GM19397 (cell line): ENCODE data around the gene KCTD18.

Experiments
- ATAC-seq: cut with Tn5 transposase; IDR thresholded peaks from one replicate; pipeline ENCODE4 v1.9.1; 2021; ENCODE audit warnings: mild to moderate bottlenecking, moderate library complexity; ENCODE audit not compliant: unreplicated experiment

KCTD18 gene

DNA sequence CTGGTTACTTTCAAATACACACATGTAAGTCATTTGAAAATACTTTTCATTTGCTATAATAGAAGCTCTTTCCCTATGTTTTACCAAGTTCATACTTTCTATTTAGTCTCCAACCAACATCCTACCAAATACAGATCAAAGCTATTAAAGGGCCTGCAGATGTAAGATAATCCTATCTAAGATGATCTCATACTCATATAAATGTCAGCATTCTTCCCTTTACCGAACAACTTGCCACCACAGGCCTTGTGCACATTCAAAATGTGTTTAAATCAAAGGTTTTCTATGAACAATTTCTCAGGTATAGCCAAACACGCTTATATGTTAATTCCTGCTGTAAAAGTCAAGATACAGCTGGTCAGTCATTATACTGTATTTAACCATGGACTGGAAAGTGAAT is 23.3 kb downstream of the KCTD18 start:
- ATAC-seq, result no peak

DNA sequence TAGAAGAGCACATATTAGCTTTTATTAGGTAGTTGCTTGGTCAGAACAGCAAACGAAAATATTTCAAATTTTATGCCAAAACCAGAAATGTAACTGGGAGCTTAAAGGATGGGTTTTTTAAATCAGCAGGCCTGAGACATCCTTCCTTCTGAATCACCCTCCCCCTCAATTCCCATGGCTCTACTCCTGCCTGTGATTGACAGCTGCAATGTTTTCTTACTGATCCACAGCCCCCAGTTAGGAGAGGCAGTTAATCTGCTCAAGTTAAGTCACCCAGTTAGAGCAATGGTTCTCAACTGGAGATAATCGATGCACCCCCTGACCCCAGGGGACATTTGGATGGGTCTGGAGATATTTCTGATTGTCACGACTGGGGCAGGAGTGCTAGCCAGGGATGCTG is 24.9 kb downstream of the KCTD18 start:
- no peak for ATAC-seq

DNA sequence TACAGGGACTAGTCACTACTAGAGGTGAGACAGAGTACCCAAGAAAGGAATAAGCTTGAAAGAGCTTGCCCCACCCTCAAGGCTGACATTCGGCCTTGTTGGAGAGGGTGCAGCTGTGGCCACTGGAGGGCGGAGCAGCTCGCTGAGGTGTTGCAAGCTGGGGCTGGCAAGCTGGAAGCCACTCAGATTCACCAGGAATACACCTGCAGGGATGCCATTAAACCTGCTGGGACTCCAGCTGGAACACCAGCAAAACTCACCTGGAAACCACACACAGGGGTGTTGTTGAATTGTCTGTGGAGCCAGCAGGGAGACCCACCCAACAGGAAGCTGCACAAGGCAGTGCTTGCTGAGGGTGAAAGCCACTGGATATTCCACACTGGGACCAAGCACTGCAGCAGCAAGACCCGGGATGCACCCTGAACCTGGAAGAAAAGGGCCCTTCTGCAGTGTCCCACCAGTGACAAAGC is 26.1 kb downstream of the KCTD18 start:
- peak; percentile 58 for ATAC-seq

DNA sequence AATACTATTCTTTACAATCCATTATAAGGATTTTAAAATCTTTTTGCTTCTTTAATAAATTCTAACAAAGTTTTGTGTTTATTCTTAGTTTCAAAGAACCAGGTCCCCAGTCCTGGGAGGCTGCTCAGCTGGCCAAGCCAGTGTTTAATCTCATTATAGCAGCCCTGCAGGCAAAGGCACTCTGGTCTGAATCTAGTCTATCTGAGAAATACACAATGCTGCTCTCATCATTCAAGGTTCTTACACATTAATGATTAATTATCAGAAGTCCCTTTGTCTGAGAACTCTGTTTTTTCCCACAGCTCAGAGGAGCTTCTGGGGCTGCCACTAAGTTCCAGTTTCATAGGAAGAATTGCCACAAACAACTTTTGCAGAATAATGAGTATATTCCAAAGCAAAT is 27.7 kb downstream of the KCTD18 start:
- peak; percentile 43 for ATAC-seq

DNA sequence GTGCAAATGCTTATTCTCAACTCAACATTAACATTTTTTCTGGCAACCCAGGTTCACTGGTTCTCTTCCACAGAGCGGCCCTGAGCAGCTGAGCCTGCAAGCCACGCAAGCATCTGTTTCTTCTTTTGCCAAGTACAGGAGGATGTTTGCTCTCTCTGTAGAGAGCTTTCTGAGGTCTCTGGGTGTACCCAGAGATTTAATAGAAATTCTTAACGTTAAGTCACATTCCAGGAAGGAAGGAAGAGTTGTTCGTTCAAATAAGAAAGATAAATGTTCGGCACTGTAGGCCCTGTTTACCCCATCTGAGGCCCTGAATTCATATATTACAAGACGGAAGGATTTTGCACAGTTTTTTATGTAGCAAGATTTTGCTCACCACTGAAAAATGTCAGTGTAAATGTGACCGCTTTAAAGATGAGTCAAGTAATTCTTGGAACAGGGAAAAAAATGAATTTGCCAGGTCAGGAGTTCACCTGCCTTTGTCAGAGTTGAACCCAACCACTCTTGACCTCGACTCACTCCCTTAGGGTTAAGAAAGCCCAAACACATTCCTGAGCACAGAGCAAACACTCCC is 30.1 kb downstream of the KCTD18 start:
- no peak for ATAC-seq

DNA sequence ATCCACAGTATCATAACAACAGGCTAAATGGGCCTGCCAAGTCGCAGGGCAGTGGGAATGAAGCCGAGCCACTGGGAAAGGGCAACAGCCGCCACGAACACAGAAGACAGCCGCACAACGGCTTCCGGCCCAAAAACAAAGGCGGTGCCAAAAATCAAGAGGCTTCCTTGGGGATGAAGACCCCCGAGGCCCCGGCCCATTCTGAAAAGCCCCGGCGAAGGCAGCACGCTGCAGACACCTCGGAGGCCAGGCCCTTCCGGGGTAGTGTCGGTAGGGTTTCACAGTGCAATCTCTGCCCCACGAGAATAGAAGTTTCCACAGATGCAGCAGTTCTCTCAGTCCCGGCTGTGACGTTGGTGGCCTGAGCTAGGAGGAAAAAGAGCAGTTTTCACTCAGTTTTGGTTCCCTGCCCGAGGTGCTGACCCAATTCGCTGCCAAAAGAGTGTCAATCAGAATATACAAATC is 32.2 kb downstream of the KCTD18 start:
- no peak for ATAC-seq

DNA sequence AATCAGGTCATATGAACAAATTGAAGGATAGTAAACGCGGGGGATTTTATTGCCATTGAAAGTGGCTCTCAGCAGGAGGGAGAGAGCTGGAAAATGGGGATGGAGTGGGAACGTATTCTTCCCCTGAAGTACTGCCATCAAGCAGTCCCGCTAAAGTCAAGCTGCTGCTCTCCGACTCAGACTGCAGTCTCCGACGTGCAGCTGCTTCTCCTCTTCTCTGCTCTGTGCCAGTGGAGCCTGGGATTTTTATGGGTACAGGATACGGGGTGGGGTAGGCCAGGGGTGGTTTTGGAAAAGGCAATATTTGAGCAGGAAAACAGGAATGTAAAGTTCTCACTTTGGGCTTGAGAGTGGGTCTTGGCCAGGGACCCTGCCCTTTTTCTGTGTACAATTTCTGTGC is 33.0 kb downstream of the KCTD18 start:
- no peak for ATAC-seq

DNA sequence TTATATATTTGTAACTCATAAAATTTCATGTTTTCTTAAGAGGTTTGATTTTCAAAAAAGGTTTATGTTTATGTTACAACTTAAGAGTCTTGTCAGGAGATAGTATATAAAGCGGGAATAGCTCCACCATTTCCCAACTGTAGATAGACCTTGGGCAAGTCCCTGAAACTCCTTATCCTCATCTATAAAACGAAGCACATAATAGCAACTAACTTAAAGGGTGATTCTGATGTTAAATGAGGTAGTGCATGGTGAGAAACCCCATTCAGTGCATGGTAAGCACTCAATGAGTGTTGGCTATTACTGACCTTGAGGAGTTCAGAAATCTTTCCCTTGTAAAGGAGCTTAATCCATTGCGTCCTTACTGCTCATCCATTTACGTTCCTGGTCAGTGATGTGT is 34.1 kb downstream of the KCTD18 start:
- ATAC-seq, result no peak

DNA sequence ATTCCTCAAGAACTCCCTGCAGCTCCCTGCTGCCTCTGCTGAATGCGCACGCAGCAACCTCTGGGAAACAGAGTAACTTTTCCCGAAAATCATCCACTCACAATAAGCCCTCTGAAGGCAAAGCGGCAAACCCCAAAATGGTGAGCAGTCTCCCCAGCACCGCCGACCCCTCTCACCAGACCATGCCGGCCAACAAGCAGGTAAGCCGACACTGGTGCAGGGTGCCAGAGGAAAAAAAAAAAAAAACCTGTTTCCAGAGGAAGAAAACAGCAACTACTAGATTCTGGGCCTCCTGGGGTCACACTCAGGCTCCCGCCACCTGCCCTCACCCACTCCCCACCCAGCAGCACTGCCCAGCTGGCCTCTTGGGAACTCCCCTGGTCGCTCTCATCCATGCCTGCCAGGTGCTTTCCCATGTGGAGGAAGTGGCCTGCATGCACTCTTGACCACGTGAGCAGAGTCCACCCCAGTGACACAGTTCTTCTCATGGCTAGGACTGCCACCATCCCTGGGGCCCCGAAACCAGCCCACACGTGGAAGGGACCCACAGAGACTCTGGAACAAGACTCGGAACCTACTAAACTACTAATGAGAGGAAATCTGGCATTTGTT is 36.9 kb downstream of the KCTD18 start:
- ATAC-seq, result no peak

DNA sequence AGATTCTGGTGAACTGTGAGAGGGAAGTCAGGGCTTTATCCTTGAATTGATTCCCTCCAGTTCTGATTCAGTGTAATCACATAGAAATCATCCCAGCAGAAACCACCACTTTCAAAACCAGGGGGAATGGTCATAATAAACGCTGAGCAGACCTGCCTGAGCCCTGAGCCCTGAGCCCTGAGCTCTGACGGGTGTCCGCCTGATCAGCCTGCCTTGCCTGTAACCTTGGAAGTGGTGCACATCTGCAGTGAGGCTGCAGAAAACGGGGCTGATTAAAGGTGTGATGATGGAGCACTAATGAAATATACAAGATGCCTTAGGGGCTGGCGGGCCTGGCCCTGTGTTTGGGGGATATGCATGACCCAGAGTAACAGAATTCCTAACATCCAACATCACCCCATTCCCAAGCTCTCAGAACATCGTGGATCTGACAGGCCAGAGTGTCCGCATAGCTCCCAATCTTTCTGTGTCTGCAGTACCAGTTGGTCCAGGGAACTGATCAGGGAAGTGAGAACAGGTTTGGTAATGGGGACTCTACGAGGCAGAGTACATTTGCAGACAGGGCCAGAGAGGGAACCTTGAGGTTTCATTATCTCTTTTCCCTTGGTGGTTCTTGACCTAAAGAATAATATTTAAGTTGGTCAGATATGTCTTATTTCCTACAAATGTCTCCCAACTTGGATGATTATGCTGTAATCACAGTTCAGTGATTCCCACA is 37.8 kb downstream of the KCTD18 start:
- peak; percentile 9 for ATAC-seq

DNA sequence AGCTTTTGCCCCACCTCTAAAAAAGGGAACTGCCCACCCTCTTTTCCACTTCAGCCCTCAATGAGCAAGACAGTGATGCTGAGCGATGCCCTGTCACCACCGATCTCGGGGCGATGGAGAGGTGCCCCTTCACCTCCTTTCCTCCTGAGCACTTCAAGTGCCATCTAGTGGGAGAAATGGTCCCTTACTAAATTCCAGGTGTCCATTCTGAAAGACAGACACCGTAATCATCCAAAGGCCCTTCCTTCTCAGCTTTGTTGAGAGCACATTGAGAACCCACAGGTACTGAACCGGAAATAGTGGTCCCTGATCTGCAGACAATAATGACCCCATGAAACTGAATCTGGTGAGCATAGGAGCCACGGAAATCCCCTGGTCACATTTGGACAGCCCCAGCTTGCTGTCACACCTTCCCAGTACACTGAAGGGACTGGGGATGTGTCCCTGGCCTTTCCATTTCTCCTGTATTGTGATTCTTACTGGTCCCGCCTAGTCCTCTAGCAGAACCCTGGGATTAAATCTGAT is 38.5 kb downstream of the KCTD18 start:
- peak; percentile 78 for ATAC-seq

DNA sequence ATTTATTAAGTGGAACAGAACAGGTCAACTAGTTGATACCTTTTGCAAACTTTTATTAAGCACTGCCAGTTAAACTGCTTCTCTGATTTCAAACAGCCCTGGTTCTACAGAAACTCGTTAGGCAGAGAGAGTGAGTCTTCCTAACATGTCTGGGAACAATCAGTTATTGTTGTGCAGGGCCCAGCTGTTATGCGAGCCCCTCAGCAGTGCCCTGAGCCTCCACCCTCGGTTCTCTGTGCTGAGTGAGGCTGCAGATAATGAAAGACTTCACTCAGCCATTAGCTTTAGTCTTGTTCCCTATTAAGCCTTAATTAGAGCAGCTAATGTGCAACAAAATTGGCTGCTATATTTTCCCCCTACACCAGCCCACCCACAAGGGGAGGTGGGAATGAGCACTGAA is 39.6 kb downstream of the KCTD18 start:
- ATAC-seq, result no peak

DNA sequence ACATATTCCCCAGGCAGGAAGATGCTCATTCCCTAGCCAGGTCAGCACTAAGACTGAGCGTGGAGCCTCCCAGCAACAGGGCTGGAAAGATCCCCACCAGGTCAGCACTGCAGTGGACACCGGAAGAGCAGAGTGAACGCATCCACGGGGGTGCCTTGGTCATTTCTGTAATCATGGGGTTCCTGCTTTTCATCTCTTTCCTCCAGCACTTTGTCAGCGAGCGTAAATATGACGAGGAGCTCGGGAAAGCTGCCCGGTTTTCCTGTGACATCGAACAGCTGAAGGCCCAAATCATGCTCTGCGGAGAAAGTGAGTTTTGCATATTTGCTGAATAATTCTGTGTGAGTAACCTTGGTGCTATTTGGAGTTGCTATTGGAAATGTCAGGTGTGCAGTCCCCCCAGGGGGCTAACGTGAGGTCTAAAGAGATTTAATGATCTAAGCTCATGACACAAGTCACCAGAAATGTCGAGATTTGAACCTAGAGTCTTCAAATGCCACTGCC is 40.1 kb downstream of the KCTD18 start:
- no peak for ATAC-seq

DNA sequence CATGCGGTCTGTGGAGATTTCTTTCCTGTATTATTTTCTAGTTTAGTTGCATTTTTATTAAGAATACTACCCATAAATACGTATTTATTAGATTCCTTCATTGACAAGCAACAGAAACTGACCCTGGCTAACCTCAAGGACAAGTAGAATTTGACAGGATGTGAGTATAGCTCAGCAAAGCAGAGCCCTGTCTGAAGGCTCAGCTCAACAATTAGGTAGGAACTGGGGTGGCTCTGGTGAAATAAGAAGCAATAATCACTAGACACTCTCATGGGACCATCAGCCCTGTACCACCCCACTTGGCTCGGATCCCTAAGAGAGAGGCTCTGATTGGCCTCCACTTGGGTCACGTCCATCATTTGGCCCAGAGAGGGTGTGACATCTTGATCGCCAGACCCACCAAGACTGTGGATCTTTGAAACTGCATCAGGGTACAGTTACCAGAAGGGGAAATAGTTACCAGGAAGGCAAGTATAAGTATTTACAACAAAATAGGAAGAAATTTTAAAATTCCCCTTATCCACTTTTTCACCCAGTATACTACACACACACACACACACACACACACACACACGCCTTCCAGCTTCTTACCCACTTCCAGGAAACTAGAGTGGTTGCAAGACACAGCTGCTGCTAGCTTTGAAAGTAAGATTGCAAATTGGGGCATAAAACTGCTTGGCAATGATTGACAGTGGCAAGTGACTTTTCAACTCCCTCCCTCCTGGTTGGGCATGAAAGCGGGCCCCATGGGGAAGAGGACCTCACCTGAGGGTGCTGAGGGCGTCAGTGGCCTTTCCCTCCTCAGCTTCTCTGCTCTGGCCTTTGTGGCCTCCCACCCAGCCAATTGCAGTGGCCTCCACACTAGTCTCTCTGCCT is 41.8 kb downstream of the KCTD18 start:
- no peak for ATAC-seq

DNA sequence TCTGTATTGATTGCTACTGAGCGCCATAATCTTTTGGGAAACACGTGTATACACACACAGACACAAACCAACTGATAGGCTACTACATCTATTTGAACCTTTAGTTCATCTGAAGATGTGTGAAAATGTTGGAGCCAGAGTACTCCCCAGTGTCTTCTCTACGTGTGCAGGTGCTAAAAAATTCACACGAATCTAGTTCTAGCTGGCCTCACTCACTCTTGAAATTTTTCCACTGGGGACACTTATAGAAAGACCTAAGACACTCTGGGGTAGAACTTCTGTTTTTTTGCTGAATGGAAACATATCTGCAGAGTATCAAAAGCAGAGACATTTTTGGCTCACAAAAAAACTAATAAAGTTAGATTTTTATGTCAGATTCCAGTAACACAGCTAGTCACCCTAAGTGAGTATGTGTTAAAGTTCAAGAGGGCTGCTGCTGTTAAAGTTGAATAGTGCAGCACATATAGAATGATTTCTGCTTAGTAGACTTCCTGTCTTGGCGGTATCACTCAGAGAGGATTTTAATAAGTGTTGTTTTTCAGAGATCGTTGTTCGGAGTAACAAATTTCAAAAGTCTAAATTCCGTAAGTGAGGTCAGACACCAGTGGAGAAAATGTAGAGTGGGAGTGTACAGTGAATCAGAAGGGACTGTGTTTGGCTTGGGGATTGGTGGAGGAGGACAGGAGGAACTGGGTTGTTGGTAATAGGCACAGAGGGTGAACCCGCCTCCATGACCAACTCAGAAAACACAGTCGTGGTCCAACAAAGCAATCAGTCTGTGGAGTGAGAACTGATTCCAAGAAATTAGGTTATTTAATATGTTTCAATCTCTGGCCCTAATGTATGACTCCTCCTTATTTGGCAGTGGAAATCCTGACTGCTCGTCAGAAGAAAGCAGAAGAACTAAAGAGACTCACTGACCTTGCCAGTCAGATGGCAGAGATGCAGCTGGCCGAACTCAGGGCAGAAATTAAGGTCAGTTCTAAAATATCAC is 43.1 kb downstream of the KCTD18 start:
- no peak for ATAC-seq

DNA sequence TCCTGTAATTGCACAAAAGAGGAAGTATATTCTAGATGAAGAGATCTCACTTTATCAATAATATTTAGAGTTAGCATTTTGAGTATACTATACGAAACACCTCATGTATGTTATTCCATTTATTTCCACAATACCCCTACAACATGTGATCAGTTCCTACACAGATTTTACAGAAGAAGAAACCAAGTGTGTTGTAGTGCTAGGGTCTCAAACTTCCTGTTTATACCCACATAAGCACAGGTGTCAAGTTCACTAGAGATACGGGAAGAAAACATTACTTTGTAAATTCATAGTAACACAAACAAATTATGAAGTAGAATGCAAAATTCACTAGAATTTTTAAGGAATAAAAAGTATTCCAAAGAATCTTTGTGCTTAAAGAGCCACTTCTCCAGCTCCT is 46.4 kb downstream of the KCTD18 start:
- no peak for ATAC-seq

DNA sequence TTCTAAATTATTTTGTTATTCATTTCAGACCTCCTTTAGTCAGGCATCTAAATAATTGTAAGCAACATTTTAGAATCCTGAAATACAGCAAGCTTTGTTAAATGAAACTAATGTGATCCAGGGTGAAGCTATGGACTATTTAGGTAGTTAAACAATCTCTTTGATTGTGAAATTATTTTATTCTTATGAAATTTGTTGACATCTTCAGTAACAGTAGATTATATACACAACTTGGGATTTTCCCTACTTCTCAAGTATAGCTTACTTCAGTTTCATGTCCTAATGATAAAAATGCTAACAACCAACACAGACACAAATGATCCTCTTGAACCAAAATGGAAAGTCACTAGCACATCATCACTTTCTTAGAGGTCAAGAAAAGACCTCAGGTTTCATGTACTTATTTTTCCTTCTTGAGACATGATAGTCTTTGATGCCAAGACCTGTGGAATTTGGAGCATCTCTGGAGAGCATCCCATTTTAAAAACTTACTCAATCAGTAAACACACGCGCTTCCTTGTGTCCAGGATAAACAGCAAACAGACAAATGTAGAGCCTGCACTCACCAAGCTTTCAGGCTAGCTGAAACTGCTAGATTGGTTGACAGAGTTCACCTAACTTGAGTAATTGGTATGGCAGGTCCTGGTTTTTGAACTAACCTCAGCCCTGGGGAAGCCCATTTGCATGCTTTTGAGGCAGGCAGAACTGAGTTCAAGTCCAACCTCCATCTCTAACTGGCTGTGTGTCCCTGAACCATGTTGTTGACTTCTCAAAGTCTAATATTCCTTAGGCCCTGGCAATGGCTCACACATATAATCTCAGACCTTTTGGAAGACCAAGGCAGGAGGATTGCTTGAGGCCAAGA is 47.8 kb downstream of the KCTD18 start:
- ATAC-seq, result no peak

DNA sequence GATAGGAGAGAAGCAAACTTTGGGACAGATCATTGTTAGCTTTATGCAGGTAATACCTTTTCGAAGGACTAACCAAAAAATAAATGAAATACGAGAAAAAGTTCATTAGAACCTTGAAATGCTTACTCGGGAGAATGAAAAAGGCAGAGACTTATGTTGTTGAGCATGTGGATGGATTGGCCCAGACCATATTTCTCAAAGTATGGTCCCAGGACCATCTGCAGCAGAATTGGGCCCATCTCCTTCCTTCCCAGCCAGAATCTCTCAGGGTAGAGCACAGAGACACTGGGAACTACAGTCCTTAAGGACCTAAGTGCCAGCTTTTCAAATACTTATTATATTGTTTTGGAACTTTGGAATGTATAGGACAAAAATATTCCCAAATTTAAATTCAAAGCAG is 50.8 kb downstream of the KCTD18 start:
- no peak for ATAC-seq

DNA sequence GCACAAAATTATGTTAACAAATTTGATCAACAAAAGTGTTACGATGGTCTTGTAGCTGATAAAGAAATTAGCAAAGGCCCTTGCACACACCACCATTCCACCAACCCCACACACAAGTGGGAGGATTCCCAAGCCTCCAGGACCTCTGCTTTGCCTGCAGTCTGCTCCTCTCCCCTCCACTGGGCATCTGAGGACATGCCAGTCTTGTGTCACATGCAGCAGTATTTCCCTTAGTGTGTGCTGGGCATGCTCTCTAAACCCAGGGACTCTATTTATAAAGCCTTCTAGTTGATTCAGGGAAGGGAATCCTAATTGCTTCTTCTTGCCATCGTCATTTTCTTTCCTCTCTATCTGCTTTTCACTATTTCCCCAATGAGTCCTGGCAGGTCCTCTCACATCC is 53.3 kb downstream of the KCTD18 start:
- ATAC-seq, result no peak
